Mesendoderm (in vitro differentiated cells): ENCODE measurements around the gene ERCC6.

Experiments
- DNase-seq: peaks from one replicate; pipeline ENCODE4 v3.0.0; 2013
- H2AK5ac ChIP-seq: 2 replicates; pipeline ENCODE4 v1.6.1; 2013; ENCODE audit warnings: low read length, inconsistent platforms
- H2BK120ac ChIP-seq: 2 replicates; pipeline ENCODE4 v1.6.1; 2013; ENCODE audit warnings: low read depth, mild to moderate bottlenecking, low read length, moderate library complexity, mixed read lengths
- H2BK15ac ChIP-seq: replicated peaks from 2 replicates; pipeline ENCODE4 v1.6.1; 2013; ENCODE audit warnings: low read depth, mild to moderate bottlenecking, moderate library complexity
- H2BK5ac ChIP-seq: 2 replicates; pipeline ENCODE4 v1.6.1; 2013; ENCODE audit warnings: low read length, inconsistent platforms
- H3K18ac ChIP-seq: 2 replicates; pipeline ENCODE4 v1.6.1; 2013; ENCODE audit warnings: mild to moderate bottlenecking, low read length, mixed read lengths
- H3K23ac ChIP-seq: one replicate; pipeline ENCODE4 v1.6.1; 2013; ENCODE audit warnings: low read length
- H3K27ac ChIP-seq: 2 replicates; pipeline ENCODE4 v1.5.1; 2013; ENCODE audit warnings: low read depth, mild to moderate bottlenecking, inconsistent platforms, low read length, moderate library complexity
- H3K27me3 ChIP-seq: 2 replicates; pipeline ENCODE4 v1.6.1; 2013; ENCODE audit warnings: low read length, control low read depth, mild to moderate bottlenecking, inconsistent platforms; ENCODE audit not compliant: insufficient read depth, poor library complexity
- H3K36me3 ChIP-seq: 2 replicates; pipeline ENCODE4 v1.6.1; 2013; ENCODE audit warnings: low read length, inconsistent platforms; ENCODE audit not compliant: control insufficient read depth, insufficient read depth
- H3K4ac ChIP-seq: one replicate; pipeline ENCODE4 v1.6.1; 2013; ENCODE audit warnings: low read depth, mild to moderate bottlenecking, low read length, moderate library complexity
- H3K4me1 ChIP-seq: 2 replicates; pipeline ENCODE4 v1.6.1; 2013; ENCODE audit warnings: low read depth, low read length, inconsistent platforms; ENCODE audit not compliant: control insufficient read depth
- H3K4me2 ChIP-seq: 2 replicates; pipeline ENCODE4 v1.6.1; 2013; ENCODE audit warnings: low read length
- H3K4me3 ChIP-seq: 2 replicates; pipeline ENCODE4 v1.5.1; 2013; ENCODE audit warnings: mild to moderate bottlenecking, low read length
- H3K56ac ChIP-seq: one replicate; pipeline ENCODE4 v1.6.1; 2013; ENCODE audit warnings: low read length
- H3K79me1 ChIP-seq: 2 replicates; pipeline ENCODE4 v1.6.1; 2013; ENCODE audit warnings: low read length, inconsistent platforms
- H3K79me2 ChIP-seq: 2 replicates; pipeline ENCODE4 v1.6.1; 2013; ENCODE audit warnings: mild to moderate bottlenecking, low read length; ENCODE audit not compliant: control insufficient read depth, insufficient read depth
- H3K9ac ChIP-seq: 2 replicates; pipeline ENCODE4 v1.6.1; 2013; ENCODE audit warnings: low read length, inconsistent platforms
- H4K5ac ChIP-seq: one replicate; pipeline ENCODE4 v1.6.1; 2013; ENCODE audit warnings: low read length
- H4K8ac ChIP-seq: one replicate; pipeline ENCODE4 v1.6.1; 2013; ENCODE audit warnings: low read depth, mild to moderate bottlenecking, control low read depth, low read length, moderate library complexity
- WGBS: extraction: QIAGEN DNeasy Blood & Tissue Kit; methylation state at CpG from one replicate; pipeline ENCODE4 v1.1.7; 2013; ENCODE audit warnings: low lambda C conversion rate, missing lambda C conversion rate; ENCODE audit not compliant: insufficient coverage; ENCODE audit errors: extremely low coverage; 5-methylcytosine and 5-hydroxymethylcytosine counted together

The ERCC6 gene

GRCh38 chr10:49534670-49535381, 4.1 kb downstream of the ERCC6 start:
- Histone ChIP-seq H3K4me2 (no peak overlapping the region), H3K4me1 (peaks cover 2% of the 10 kb centered on the region), H3K27ac (no peak overlapping the region), H3K79me2 (no peaks in the 10 kb centered on the region), H3K9ac (no peak overlapping the region), H3K36me3 (peaks cover 1% of the 10 kb centered on the region), H2BK120ac (no peak overlapping the region), H3K18ac (no peak overlapping the region), H2AK5ac (no peak overlapping the region), H3K4ac (no peak overlapping the region), H3K27me3 (no peaks in the 10 kb centered on the region), H3K79me1 (peaks cover 1% of the 10 kb centered on the region), H3K4me3 (no peak overlapping the region), H4K8ac (no peak overlapping the region), H3K23ac (no peak overlapping the region), H3K56ac (no peak overlapping the region), H2BK5ac (no peak overlapping the region), H2BK15ac (no peak overlapping the region), H4K5ac (no peak overlapping the region)
- WGBS = 100% methylated on average over 1 of the region's 9 CpGs
- no peak for DNase-seq

- Histone ChIP-seq H3K4me1 (no peaks in the 10 kb centered on the region), H2BK120ac (no peak overlapping the region), H3K36me3 (peaks cover 1% of the 10 kb centered on the region), H2BK15ac (no peak overlapping the region), H3K79me1 (no peaks in the 10 kb centered on the region), H3K4me2 (no peak overlapping the region), H4K8ac (no peak overlapping the region), H3K27ac (no peak overlapping the region), H3K27me3 (no peaks in the 10 kb centered on the region), H3K56ac (no peak overlapping the region), H3K79me2 (no peaks in the 10 kb centered on the region), H3K18ac (no peak overlapping the region), H3K4ac (no peak overlapping the region), H4K5ac (no peak overlapping the region), H3K4me3 (no peak overlapping the region), H2BK5ac (no peak overlapping the region), H2AK5ac (no peak overlapping the region), H3K9ac (no peak overlapping the region), H3K23ac (no peak overlapping the region)
- no CpG with 5 or more reads among the region's 15 CpGs for WGBS
- DNase-seq = no peak
These were observed 6.5 kb downstream of the ERCC6 start for GRCh38 chr10:49532461-49532860.

GRCh38 chr10:49528977-49529506, 9.9 kb downstream of the ERCC6 start:
- Histone ChIP-seq H3K56ac (no peak overlapping the region), H4K5ac (no peak overlapping the region), H3K79me1 (no peaks in the 10 kb centered on the region), H2BK120ac (no peak overlapping the region), H3K4me3 (no peak overlapping the region), H3K9ac (no peak overlapping the region), H2BK5ac (no peak overlapping the region), H3K23ac (no peak overlapping the region), H3K36me3 (peaks cover 1% of the 10 kb centered on the region), H3K79me2 (no peaks in the 10 kb centered on the region), H3K18ac (no peak overlapping the region), H2AK5ac (no peak overlapping the region), H3K27ac (no peak overlapping the region), H3K27me3 (no peaks in the 10 kb centered on the region), H2BK15ac (no peak overlapping the region), H3K4me1 (no peaks in the 10 kb centered on the region), H4K8ac (no peak overlapping the region), H3K4me2 (no peak overlapping the region), H3K4ac (no peak overlapping the region)
- no peak for DNase-seq
- no CpG with 5 or more reads among the region's 2 CpGs for WGBS

- no peak overlapping the region for H3K9ac ChIP-seq
These were observed 11.1 kb downstream of the ERCC6 start for GRCh38 chr10:49527850-49528249.

GRCh38 chr10:49527061-49527460, 11.9 kb downstream of the ERCC6 start:
- Histone ChIP-seq H4K8ac (no peak overlapping the region), H3K9ac (no peak overlapping the region), H3K79me1 (no peaks in the 10 kb centered on the region), H2BK15ac (no peak overlapping the region), H3K79me2 (no peaks in the 10 kb centered on the region), H3K4me1 (no peaks in the 10 kb centered on the region), H3K56ac (no peak overlapping the region), H3K23ac (no peak overlapping the region), H3K4me3 (no peak overlapping the region), H2BK5ac (no peak overlapping the region), H3K27me3 (no peaks in the 10 kb centered on the region), H3K4me2 (no peak overlapping the region), H4K5ac (no peak overlapping the region), H3K18ac (no peak overlapping the region), H3K36me3 (no peaks in the 10 kb centered on the region), H2AK5ac (no peak overlapping the region), H3K27ac (no peak overlapping the region), H3K4ac (no peak overlapping the region), H2BK120ac (no peak overlapping the region)
- WGBS = no CpG with 5 or more reads among the region's 2 CpGs
- no peak for DNase-seq

More at GRCh38 chr10:49527850-49528249, 11.1 kb downstream of the ERCC6 start:
- Histone ChIP-seq H2BK5ac (no peak overlapping the region), H3K4me1 (no peaks in the 10 kb centered on the region), H4K8ac (no peak overlapping the region), H3K18ac (no peak overlapping the region), H2BK120ac (no peak overlapping the region), H4K5ac (no peak overlapping the region), H3K36me3 (peaks cover 1% of the 10 kb centered on the region), H3K79me1 (no peaks in the 10 kb centered on the region), H3K23ac (no peak overlapping the region), H3K4me2 (no peak overlapping the region), H3K4ac (no peak overlapping the region), H3K27ac (no peak overlapping the region), H3K4me3 (no peak overlapping the region), H3K56ac (no peak overlapping the region), H3K79me2 (no peaks in the 10 kb centered on the region), H2BK15ac (no peak overlapping the region), H3K27me3 (no peaks in the 10 kb centered on the region), H2AK5ac (no peak overlapping the region)
- no CpG with 5 or more reads among the region's 4 CpGs for WGBS
- no peak for DNase-seq

- Histone ChIP-seq H3K23ac (no peak overlapping the region), H3K79me1 (no peaks in the 10 kb centered on the region), H3K18ac (no peak overlapping the region), H3K4me2 (no peak overlapping the region), H2BK15ac (no peak overlapping the region), H3K27me3 (no peaks in the 10 kb centered on the region), H3K56ac (no peak overlapping the region), H3K4me3 (no peak overlapping the region), H3K4me1 (no peaks in the 10 kb centered on the region), H2AK5ac (no peak overlapping the region), H4K5ac (no peak overlapping the region), H3K4ac (no peak overlapping the region), H3K36me3 (no peaks in the 10 kb centered on the region), H2BK120ac (no peak overlapping the region), H3K79me2 (no peaks in the 10 kb centered on the region), H4K8ac (no peak overlapping the region), H3K27ac (no peak overlapping the region), H2BK5ac (no peak overlapping the region), H3K9ac (no peak overlapping the region)
- WGBS = no CpG with 5 or more reads among the region's 2 CpGs
- DNase-seq = no peak
These were observed 12.3 kb downstream of the ERCC6 start for GRCh38 chr10:49526619-49527018.
